Measurements from ENCODE around the gene ATP1A3. TPM values are rescaled to one million over a fixed set of nuclear protein-coding genes. Genes with fewer than 3 reads are reported as not detected.

Gene ATP1A3
- total RNA-seq, 2 donors from 2014 or later = 2.0 to 4.0 TPM

GRCh38 chr19:41968751-41969595 lies 25.1 kb downstream of the ATP1A3 start:
- Mint-ChIP-seq H3K27ac (no peak overlapping the region), H3K9me3 (no peaks in the 10 kb centered on the region), H3K36me3 (no peaks in the 10 kb centered on the region)
- no peak for ATAC-seq
- no peak for DNase-seq (ENCODE audit: low spot score in 2 of 2)

- ATAC-seq (no peak), DNase-seq (ENCODE audit: low spot score in 2 of 2) (no peak)
- Mint-ChIP-seq H3K27ac (no peak overlapping the region), H3K9me3 (no peaks in the 10 kb centered on the region), H3K36me3 (no peaks in the 10 kb centered on the region)
Observed at GRCh38 chr19:41967054-41967783, 26.8 kb downstream of the ATP1A3 start.

GRCh38 chr19:41965106-41965505 lies 28.9 kb downstream of the ATP1A3 start:
- ATAC-seq = no peak
- Mint-ChIP-seq H3K36me3 (no peaks in the 10 kb centered on the region), H3K27ac (no peak overlapping the region), H3K9me3 (no peaks in the 10 kb centered on the region)
- DNase-seq (ENCODE audit: low spot score in 2 of 2) = no peak

GRCh38 chr19:41960973-41961372 lies 33.1 kb downstream of the ATP1A3 start:
- no peaks in the 10 kb centered on the region for H3K36me3 Mint-ChIP-seq
- no peak for ATAC-seq
- no peak for DNase-seq (ENCODE audit: low spot score in 2 of 2)
- no peaks in the 10 kb centered on the region for H3K9me3 Mint-ChIP-seq
- H3K27ac Mint-ChIP-seq = no peak overlapping the region

- H3K27ac Mint-ChIP-seq = peak within 1 kb of the TSS; percentile 83 to 94
- H3K36me3 Mint-ChIP-seq = no peaks in the 10 kb centered on the region
- DNase-seq (ENCODE audit: low spot score in 2 of 2) (peak; percentile 85 to 86), ATAC-seq (peak; percentile 90 to 94)
- no peaks in the 10 kb centered on the region for H3K9me3 Mint-ChIP-seq
Observed at GRCh38 chr19:41959056-41960053, 34.7 kb downstream of the ATP1A3 start, which contains the start of gene RABAC1. Gene RABAC1 (minus strand): TSS chr19:41959321. CDS start chr19:41959292, 29 bp downstream.

GRCh38 chr19:41958367-41959055 lies 35.5 kb downstream of the ATP1A3 start:
- Mint-ChIP-seq H3K9me3 (no peaks in the 10 kb centered on the region), H3K36me3 (no peaks in the 10 kb centered on the region), H3K27ac (peak overlapping the region; percentile 83 to 94)
- ATAC-seq = peak; percentile 77 to 79
- DNase-seq (ENCODE audit: low spot score in 2 of 2) = peak; percentile 88 to 93

- Mint-ChIP-seq H3K9me3 (no peaks in the 10 kb centered on the region), H3K27ac (peak overlapping the region; percentile 83), H3K36me3 (no peaks in the 10 kb centered on the region)
- DNase-seq (ENCODE audit: low spot score in 2 of 2) = no peak
- peak in 1 of 2 donors; percentile 42 for ATAC-seq
Observed at GRCh38 chr19:41957838-41958366, 36.1 kb downstream of the ATP1A3 start.

- DNase-seq (ENCODE audit: low spot score in 2 of 2) = no peak
- Mint-ChIP-seq H3K36me3 (no peaks in the 10 kb centered on the region), H3K9me3 (no peaks in the 10 kb centered on the region), H3K27ac (peak overlapping the region in 1 of 2 donors; percentile 83)
- no peak for ATAC-seq
Observed at GRCh38 chr19:41957161-41957837, 36.7 kb downstream of the ATP1A3 start.

- DNase-seq (ENCODE audit: low spot score in 2 of 2) = no peak
- H3K27ac Mint-ChIP-seq = no peak overlapping the region
- no peaks in the 10 kb centered on the region for H3K9me3 Mint-ChIP-seq
- H3K36me3 Mint-ChIP-seq = no peaks in the 10 kb centered on the region
- ATAC-seq = no peak
Observed at GRCh38 chr19:41956621-41957020, 37.4 kb downstream of the ATP1A3 start.

GRCh38 chr19:41955521-41955920 lies 38.5 kb downstream of the ATP1A3 start:
- DNase-seq (ENCODE audit: low spot score in 2 of 2) (no peak), ATAC-seq (no peak)
- Mint-ChIP-seq H3K9me3 (no peaks in the 10 kb centered on the region), H3K36me3 (no peaks in the 10 kb centered on the region), H3K27ac (no peak overlapping the region)

- DNase-seq (ENCODE audit: low spot score in 2 of 2) (peak; percentile 83 to 97), ATAC-seq (peak; percentile 87 to 88)
- H3K27ac Mint-ChIP-seq = peak overlapping the region; percentile 68 to 89
Observed at GRCh38 chr19:41951686-41952172, 42.3 kb downstream of the ATP1A3 start.

GRCh38 chr19:41947091-41947490 lies 46.9 kb downstream of the ATP1A3 start:
- H3K9me3 Mint-ChIP-seq = no peaks in the 10 kb centered on the region
- ATAC-seq (no peak), DNase-seq (ENCODE audit: low spot score in 2 of 2) (no peak)
- peak overlapping the region; percentile 70 to 73 for H3K27ac Mint-ChIP-seq
- H3K36me3 Mint-ChIP-seq = peaks cover 0 to 5% of the 10 kb centered on the region in 2 donors

More at GRCh38 chr19:41951686-41952172, 42.3 kb downstream of the ATP1A3 start:
- H3K36me3 Mint-ChIP-seq = no peaks in the 10 kb centered on the region
- H3K9me3 Mint-ChIP-seq = no peaks in the 10 kb centered on the region

GRCh38 chr19:41945135-41945766 lies 48.8 kb downstream of the ATP1A3 start:
- peaks cover 0 to 5% of the 10 kb centered on the region in 2 donors for H3K36me3 Mint-ChIP-seq
- ATAC-seq (peak; percentile 92 to 96), DNase-seq (ENCODE audit: low spot score in 2 of 2) (peak; percentile 80 to 91)
- H3K27ac Mint-ChIP-seq = peak overlapping the region; percentile 83 to 96
- H3K9me3 Mint-ChIP-seq = no peaks in the 10 kb centered on the region

- ATAC-seq (no peak), DNase-seq (ENCODE audit: low spot score in 2 of 2) (no peak)
- Mint-ChIP-seq H3K27ac (peak overlapping the region; percentile 65 to 83), H3K36me3 (peaks cover 0 to 5% of the 10 kb centered on the region in 2 donors), H3K9me3 (no peaks in the 10 kb centered on the region)
Observed at GRCh38 chr19:41944336-41944735, 49.7 kb downstream of the ATP1A3 start.
